HL-60 (cell line): ENCODE data around the gene KDM6A.

Experiments used
- POLR2AphosphoS5 ChIP-seq: IDR thresholded peaks from 2 replicates; pipeline ENCODE4 v1.6.1; 2012; ENCODE audit warnings: low read depth
- TF ChIP-seq, protein P1 (sequence below): IDR thresholded peaks from one replicate; pipeline ENCODE4 v1.5.1; 2011; ENCODE audit warnings: low read length, control low read depth, inconsistent platforms; ENCODE audit not compliant: insufficient read depth
- TF ChIP-seq, protein P2 (sequence below): IDR thresholded peaks from 2 replicates; pipeline ENCODE4 v1.6.1; 2012; ENCODE audit warnings: low read depth; ENCODE audit not compliant: insufficient replicate concordance

DNA sequence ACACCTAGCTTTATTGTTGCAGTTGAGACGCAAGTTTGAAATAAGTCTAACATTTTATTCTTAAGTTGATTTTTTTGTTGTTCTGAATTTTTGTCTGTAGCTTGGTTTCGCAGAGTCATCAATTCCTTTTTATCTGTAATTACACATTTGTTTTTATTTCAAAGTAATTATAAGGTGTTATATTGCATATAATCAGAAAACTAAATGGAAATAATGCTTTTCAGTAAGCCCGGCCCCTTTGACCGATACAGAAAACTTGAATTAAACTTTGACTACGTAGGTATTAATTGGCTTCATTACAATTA lies 2.1 kb downstream of the KDM6A start:
- TF ChIP-seq, protein P1, sequence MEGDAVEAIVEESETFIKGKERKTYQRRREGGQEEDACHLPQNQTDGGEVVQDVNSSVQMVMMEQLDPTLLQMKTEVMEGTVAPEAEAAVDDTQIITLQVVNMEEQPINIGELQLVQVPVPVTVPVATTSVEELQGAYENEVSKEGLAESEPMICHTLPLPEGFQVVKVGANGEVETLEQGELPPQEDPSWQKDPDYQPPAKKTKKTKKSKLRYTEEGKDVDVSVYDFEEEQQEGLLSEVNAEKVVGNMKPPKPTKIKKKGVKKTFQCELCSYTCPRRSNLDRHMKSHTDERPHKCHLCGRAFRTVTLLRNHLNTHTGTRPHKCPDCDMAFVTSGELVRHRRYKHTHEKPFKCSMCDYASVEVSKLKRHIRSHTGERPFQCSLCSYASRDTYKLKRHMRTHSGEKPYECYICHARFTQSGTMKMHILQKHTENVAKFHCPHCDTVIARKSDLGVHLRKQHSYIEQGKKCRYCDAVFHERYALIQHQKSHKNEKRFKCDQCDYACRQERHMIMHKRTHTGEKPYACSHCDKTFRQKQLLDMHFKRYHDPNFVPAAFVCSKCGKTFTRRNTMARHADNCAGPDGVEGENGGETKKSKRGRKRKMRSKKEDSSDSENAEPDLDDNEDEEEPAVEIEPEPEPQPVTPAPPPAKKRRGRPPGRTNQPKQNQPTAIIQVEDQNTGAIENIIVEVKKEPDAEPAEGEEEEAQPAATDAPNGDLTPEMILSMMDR = no peak
- no peak for TF ChIP-seq POLR2AphosphoS5
- TF ChIP-seq, protein P2, sequence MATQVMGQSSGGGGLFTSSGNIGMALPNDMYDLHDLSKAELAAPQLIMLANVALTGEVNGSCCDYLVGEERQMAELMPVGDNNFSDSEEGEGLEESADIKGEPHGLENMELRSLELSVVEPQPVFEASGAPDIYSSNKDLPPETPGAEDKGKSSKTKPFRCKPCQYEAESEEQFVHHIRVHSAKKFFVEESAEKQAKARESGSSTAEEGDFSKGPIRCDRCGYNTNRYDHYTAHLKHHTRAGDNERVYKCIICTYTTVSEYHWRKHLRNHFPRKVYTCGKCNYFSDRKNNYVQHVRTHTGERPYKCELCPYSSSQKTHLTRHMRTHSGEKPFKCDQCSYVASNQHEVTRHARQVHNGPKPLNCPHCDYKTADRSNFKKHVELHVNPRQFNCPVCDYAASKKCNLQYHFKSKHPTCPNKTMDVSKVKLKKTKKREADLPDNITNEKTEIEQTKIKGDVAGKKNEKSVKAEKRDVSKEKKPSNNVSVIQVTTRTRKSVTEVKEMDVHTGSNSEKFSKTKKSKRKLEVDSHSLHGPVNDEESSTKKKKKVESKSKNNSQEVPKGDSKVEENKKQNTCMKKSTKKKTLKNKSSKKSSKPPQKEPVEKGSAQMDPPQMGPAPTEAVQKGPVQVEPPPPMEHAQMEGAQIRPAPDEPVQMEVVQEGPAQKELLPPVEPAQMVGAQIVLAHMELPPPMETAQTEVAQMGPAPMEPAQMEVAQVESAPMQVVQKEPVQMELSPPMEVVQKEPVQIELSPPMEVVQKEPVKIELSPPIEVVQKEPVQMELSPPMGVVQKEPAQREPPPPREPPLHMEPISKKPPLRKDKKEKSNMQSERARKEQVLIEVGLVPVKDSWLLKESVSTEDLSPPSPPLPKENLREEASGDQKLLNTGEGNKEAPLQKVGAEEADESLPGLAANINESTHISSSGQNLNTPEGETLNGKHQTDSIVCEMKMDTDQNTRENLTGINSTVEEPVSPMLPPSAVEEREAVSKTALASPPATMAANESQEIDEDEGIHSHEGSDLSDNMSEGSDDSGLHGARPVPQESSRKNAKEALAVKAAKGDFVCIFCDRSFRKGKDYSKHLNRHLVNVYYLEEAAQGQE = no peak
